CD4-positive, alpha-beta T cell (primary cell): ENCODE results near the gene RNF125. TPM values are rescaled to one million over a fixed set of nuclear protein-coding genes. Genes with fewer than 3 reads are reported as not detected.
A peak's percentile ranks its signal among the peaks of the same experiment; 100 is the strongest.
"Not testable (repeated sequence)": the region's sequence is repeated elsewhere in the genome, so short reads cannot be mapped to it uniquely, and the experiment has no call there.

Experiments used
- ATAC-seq: fragments of 200-7000 bp; cut with Tn5 transposase; one replicate; pipeline ENCODE4 v1.10.0; 2022; ENCODE audit warnings: mild to moderate bottlenecking; ENCODE audit not compliant: poor library complexity
- CTCF ChIA-PET: fragments of 350-600 bp; sonication (Branson Sonifier 250); formaldehyde crosslinking; loops from one replicate; lab custom pipeline; 2021; ENCODE audit warnings: antibody characterized with exemption, inconsistent platforms; lab: Charles Lee
- POLR2A ChIA-PET: fragments of 350-600 bp; sonication (Branson Sonifier 250); formaldehyde crosslinking; loops from one replicate; lab custom pipeline; 2021; ENCODE audit warnings: antibody characterized with exemption, inconsistent platforms; lab: Charles Lee
- DNase-seq, 14 experiments: peaks; one replicate each; pipeline ENCODE4 v3.0.0-alpha.2; 2013 to 2020; ENCODE audit warnings: mixed read lengths in 2 of 14
- H3K27ac ChIP-seq, 2 donors: one replicate each; pipeline versions ENCODE4 v1.5.1 to v1.7.0; 2013; ENCODE audit warnings: low read length in 2 of 2, low read depth in 1 of 2, mild to moderate bottlenecking in 1 of 2
- H3K27me3 ChIP-seq, 2 experiments: 1 replicate in 1 of 2; 2 replicates in 1 of 2; pipeline versions ENCODE4 v1.6.1 to v1.7.0; 2013; ENCODE audit warnings: low read length in 2 of 2, control low read depth in 1 of 2, mild to moderate bottlenecking in 1 of 2, moderate library complexity in 1 of 2; ENCODE audit not compliant: insufficient read depth in 2 of 2, control insufficient read depth in 1 of 2
- H3K36me3 ChIP-seq: one replicate; pipeline ENCODE4 v1.6.1; 2013; ENCODE audit warnings: low read length, control low read depth; ENCODE audit not compliant: insufficient read depth
- H3K4me1 ChIP-seq: one replicate; pipeline ENCODE4 v1.6.1; 2013; ENCODE audit warnings: low read length, control low read depth; ENCODE audit not compliant: insufficient read depth
- H3K4me3 ChIP-seq: one replicate; pipeline ENCODE4 v1.5.1; 2013; ENCODE audit warnings: mild to moderate bottlenecking, low read length, moderate library complexity
- H3K9me3 ChIP-seq, 2 experiments: 1 replicate in 1 of 2; 2 replicates in 1 of 2; pipeline versions ENCODE4 v1.6.1 to v1.7.0; 2013; ENCODE audit warnings: low read length in 2 of 2, mild to moderate bottlenecking in 2 of 2, control low read depth in 1 of 2, moderate library complexity in 1 of 2; ENCODE audit not compliant: control insufficient read depth in 1 of 2, insufficient read depth in 1 of 2
- H3K27ac Mint-ChIP-seq: one replicate; pipeline ENCODE4 v1.8.0; 2020; ENCODE audit warnings: mixed read lengths
- H3K27me3 Mint-ChIP-seq: one replicate; pipeline ENCODE4 v1.8.0; 2021; ENCODE audit warnings: mixed read lengths
- H3K36me3 Mint-ChIP-seq: one replicate; pipeline ENCODE4 v1.8.0; 2021; ENCODE audit warnings: low read depth, mixed read lengths
- H3K4me1 Mint-ChIP-seq: one replicate; pipeline ENCODE4 v1.8.0; 2021; ENCODE audit warnings: low read depth, mixed read lengths
- H3K4me3 Mint-ChIP-seq: one replicate; pipeline ENCODE4 v1.8.0; 2020; ENCODE audit warnings: mild to moderate bottlenecking, mixed read lengths
- H3K9me3 Mint-ChIP-seq: one replicate; pipeline ENCODE4 v1.8.0; 2020; ENCODE audit warnings: mixed read lengths
- intact Hi-C, 2 experiments: fragments of 100-400 bp; cut with DNase I in 1 of 2; cut with micrococcal nuclease in 1 of 2; formaldehyde crosslinking; loops; one replicate each; pipeline versions ENCODE4 v1.15.1 to v1.9.0; 2023 to 2025; cut with DNase I, micrococcal nuclease
- total RNA-seq, 174 experiments: library from RNA in 2 of 174; stranded (reverse) in 2 of 174; gene quantifications; one replicate each; pipeline ENCODE4 v1.2.3 and lab custom pipeline; 2021 to 2026
- TF ChIP-seq, protein P1 (sequence below): fragments of 200-600 bp; IDR thresholded peaks from one replicate; pipeline ENCODE4 v1.8.0; 2022; ENCODE audit warnings: antibody characterized with exemption, mild to moderate bottlenecking

Gene RNF125
- total RNA-seq, 2 experiments from 2014 or later: 107 to 112 TPM

DNA sequence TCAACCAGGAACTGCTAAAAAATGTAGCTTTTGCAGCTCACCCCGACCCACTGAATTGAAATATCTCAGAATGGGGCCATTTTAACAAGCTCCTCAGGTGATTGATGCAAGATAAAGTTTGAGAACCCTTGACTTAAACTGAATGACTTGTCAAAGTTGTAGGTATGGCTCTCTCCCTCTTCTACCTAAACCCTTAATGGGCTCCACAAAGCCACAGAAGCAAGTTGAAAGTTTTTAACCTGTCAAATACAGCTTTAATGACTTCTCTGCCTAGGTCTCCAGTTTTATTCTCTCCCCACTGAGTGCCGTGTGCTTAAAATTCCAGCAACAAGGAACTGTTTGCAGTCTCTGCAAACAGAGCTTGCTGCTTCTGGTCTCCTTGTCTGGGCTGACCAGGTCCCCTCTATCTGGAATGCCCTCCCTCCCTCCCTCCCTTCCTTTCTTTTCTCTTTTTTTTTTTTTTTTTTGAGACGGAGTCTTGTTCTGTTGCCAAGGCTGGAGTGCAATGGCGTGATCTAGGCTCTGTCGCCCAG is 19.7 kb upstream of the RNF125 start:
- intact Hi-C loops: no loop called here
- no peaks in the 10 kb centered on the region for H3K36me3 Mint-ChIP-seq
- CTCF ChIA-PET: no interaction called here
- H3K4me3 Mint-ChIP-seq: no peak overlapping the region
- POLR2A ChIA-PET: no interaction called here
- H3K27ac Mint-ChIP-seq: no peak overlapping the region
- TF ChIP-seq, protein P1, sequence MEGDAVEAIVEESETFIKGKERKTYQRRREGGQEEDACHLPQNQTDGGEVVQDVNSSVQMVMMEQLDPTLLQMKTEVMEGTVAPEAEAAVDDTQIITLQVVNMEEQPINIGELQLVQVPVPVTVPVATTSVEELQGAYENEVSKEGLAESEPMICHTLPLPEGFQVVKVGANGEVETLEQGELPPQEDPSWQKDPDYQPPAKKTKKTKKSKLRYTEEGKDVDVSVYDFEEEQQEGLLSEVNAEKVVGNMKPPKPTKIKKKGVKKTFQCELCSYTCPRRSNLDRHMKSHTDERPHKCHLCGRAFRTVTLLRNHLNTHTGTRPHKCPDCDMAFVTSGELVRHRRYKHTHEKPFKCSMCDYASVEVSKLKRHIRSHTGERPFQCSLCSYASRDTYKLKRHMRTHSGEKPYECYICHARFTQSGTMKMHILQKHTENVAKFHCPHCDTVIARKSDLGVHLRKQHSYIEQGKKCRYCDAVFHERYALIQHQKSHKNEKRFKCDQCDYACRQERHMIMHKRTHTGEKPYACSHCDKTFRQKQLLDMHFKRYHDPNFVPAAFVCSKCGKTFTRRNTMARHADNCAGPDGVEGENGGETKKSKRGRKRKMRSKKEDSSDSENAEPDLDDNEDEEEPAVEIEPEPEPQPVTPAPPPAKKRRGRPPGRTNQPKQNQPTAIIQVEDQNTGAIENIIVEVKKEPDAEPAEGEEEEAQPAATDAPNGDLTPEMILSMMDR: no peak
- no peaks in the 10 kb centered on the region for H3K4me1 Mint-ChIP-seq
- ATAC-seq: no peak
- H3K9me3 ChIP-seq: no peaks in the 10 kb centered on the region
- no peak overlapping the region for H3K4me3 ChIP-seq
- H3K4me1 ChIP-seq: no peaks in the 10 kb centered on the region
- no peaks in the 10 kb centered on the region for H3K27me3 ChIP-seq
- no peaks in the 10 kb centered on the region for H3K9me3 Mint-ChIP-seq
- no peaks in the 10 kb centered on the region for H3K36me3 ChIP-seq
- no peak for DNase-seq
- H3K27me3 Mint-ChIP-seq: no peaks in the 10 kb centered on the region
- H3K27ac ChIP-seq: no peak overlapping the region

DNA sequence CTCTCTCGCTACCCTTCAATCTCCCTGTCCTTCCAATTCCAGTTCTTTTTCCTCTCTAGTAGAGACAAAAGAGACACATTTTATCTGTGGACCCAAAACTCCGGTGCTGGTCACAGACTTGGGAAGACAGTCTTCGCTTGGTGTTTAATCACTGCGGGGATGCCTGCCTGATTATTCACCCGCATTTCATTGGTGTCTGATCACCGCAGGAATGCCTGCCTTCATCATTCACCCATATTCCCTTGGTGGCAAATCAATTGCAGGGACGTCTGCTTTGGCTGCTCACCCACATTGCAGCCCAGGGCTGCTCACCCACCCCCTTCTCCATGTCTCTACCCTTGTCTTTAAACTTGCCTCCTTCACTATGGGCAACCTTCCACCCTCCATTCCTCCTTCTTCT is 17.5 kb upstream of the RNF125 start:
- H3K4me3 Mint-ChIP-seq, intact Hi-C loops, H3K4me1 ChIP-seq, H3K27ac ChIP-seq, H3K27me3 ChIP-seq, H3K27ac Mint-ChIP-seq, H3K36me3 Mint-ChIP-seq, POLR2A ChIA-PET, H3K4me3 ChIP-seq, DNase-seq, H3K9me3 ChIP-seq, ATAC-seq, H3K27me3 Mint-ChIP-seq, H3K36me3 ChIP-seq, H3K4me1 Mint-ChIP-seq, H3K9me3 Mint-ChIP-seq, CTCF ChIA-PET: not testable (repeated sequence)

DNA sequence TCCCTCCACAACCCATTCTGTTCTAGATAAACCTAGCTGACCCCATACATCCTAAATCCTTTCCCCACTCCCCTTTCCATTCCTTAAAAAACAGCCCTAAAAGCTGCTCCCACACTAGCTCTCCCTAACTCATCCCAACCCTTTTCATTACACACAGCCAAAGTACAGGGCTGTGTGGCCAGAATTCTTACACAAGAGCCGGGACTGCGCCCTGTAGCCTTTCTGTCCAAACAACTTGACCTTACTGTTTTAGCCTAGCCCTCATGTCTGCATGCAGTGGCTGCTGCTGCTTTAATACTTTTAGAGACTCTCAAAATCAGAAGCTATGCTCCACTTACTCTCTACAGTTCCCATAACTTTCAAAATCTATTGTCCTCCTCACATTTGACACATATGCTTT is 14.8 kb upstream of the RNF125 start:
- H3K27ac Mint-ChIP-seq, H3K4me3 ChIP-seq, H3K36me3 ChIP-seq, H3K4me1 Mint-ChIP-seq, H3K4me1 ChIP-seq, DNase-seq, H3K4me3 Mint-ChIP-seq, CTCF ChIA-PET, H3K36me3 Mint-ChIP-seq, H3K27ac ChIP-seq, H3K27me3 Mint-ChIP-seq, POLR2A ChIA-PET, H3K9me3 ChIP-seq, H3K9me3 Mint-ChIP-seq, intact Hi-C loops, ATAC-seq, H3K27me3 ChIP-seq: not testable (repeated sequence)

DNA sequence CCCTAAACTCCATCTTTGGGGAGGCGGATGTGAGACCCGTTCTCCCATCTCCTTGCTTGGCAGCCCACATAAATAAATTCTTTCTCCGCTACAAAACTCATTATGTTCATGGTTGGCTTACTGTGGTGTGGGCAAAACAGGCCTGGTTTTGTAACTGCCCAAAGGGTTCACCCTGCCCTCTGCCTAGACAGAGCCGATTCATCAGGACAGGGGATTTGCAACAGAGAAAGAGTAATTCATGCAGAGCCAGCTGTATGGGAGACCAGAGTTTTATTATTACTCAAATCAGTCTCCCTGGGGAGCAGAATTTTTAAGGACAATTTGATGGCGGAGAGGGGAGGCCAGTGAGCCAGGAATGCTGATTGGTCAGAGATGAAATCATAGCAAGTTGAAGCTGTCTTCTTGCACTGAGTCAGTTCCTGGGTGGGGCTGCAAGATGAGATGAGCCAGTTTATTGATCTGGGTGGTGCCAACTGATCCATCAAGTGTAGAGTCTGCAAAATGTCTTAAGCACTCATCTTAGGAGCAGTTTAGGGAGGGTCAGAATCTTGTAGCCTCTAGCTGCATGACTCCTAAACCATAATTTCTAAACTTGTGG is 8.4 kb upstream of the RNF125 start:
- no peaks in the 10 kb centered on the region for H3K36me3 Mint-ChIP-seq
- no peaks in the 10 kb centered on the region for H3K9me3 Mint-ChIP-seq
- TF ChIP-seq, protein P1: no peak
- no peaks in the 10 kb centered on the region for H3K9me3 ChIP-seq
- no peaks in the 10 kb centered on the region for H3K27me3 Mint-ChIP-seq
- peaks cover 14% of the 10 kb centered on the region for H3K4me1 Mint-ChIP-seq
- H3K27me3 ChIP-seq: no peaks in the 10 kb centered on the region
- no peaks in the 10 kb centered on the region for H3K4me1 ChIP-seq
- no peak overlapping the region for H3K27ac ChIP-seq
- CTCF ChIA-PET: no interaction called here
- intact Hi-C loops: no loop called here
- no peak overlapping the region for H3K4me3 Mint-ChIP-seq
- H3K36me3 ChIP-seq: no peaks in the 10 kb centered on the region
- POLR2A ChIA-PET: no interaction called here
- H3K27ac Mint-ChIP-seq: no peak overlapping the region
- DNase-seq (peak in 2 of 14 experiments; percentile 8 to 11), ATAC-seq (no peak)
- H3K4me3 ChIP-seq: no peak overlapping the region
